HG03066 (cell line): ENCODE measurements around the gene EPN3.

Experiments used
- ATAC-seq: cut with Tn5 transposase; IDR thresholded peaks from one replicate; pipeline ENCODE4 v1.9.1; 2021; ENCODE audit warnings: low read depth; ENCODE audit not compliant: unreplicated experiment

The EPN3 gene

GRCh38 chr17:50532452-50533024 is at the start of gene EPN3:
Gene EPN3 (plus strand): TSS chr17:50532735. CDS start chr17:50536557, 3,822 bp downstream.
- no peak for ATAC-seq

GRCh38 chr17:50483266-50483665 is 49.3 kb upstream of the EPN3 start:
- ATAC-seq = no peak

GRCh38 chr17:50484386-50485155 is 48.0 kb upstream of the EPN3 start:
- no peak for ATAC-seq

GRCh38 chr17:50487213-50488096 is 45.1 kb upstream of the EPN3 start:
- ATAC-seq = no peak

GRCh38 chr17:50488880-50489279 is 43.7 kb upstream of the EPN3 start:
- ATAC-seq = no peak

- no peak for ATAC-seq
Measured at GRCh38 chr17:50491505-50491904, 41.0 kb upstream of the EPN3 start.

- ATAC-seq = no peak
Measured at GRCh38 chr17:50492214-50492613, 40.3 kb upstream of the EPN3 start.

- no peak for ATAC-seq
Measured at GRCh38 chr17:50493744-50494143, 38.8 kb upstream of the EPN3 start.

GRCh38 chr17:50495217-50495823 is 37.2 kb upstream of the EPN3 start:
- no peak for ATAC-seq

GRCh38 chr17:50495918-50496317 is 36.6 kb upstream of the EPN3 start:
- ATAC-seq = no peak

GRCh38 chr17:50498021-50498874 is 34.3 kb upstream of the EPN3 start:
- ATAC-seq = no peak

GRCh38 chr17:50499270-50499669 is 33.3 kb upstream of the EPN3 start:
- no peak for ATAC-seq

GRCh38 chr17:50499721-50500120 is 32.8 kb upstream of the EPN3 start:
- ATAC-seq = no peak

GRCh38 chr17:50501054-50501453 is 31.5 kb upstream of the EPN3 start:
- no peak for ATAC-seq

- no peak for ATAC-seq
Measured at GRCh38 chr17:50502301-50502990, 30.1 kb upstream of the EPN3 start.

- no peak for ATAC-seq
Measured at GRCh38 chr17:50505591-50506130, 26.9 kb upstream of the EPN3 start.

- ATAC-seq = no peak
Measured at GRCh38 chr17:50506298-50506697, 26.2 kb upstream of the EPN3 start.

- no peak for ATAC-seq
Measured at GRCh38 chr17:50507871-50508572, 24.5 kb upstream of the EPN3 start, which contains the start of gene MYCBPAP. Gene MYCBPAP (plus strand): TSS chr17:50508439. CDS start chr17:50508675, 236 bp downstream.
